CD4-positive, alpha-beta T cell treated with Interferon gamma for 1 hour (primary cell): Measurements from ENCODE around the gene B4GALT7.
"Not testable (repeated sequence)": the region's sequence is repeated elsewhere in the genome, so short reads cannot be mapped to it uniquely, and the experiment has no call there.

Experiments used
- DNase-seq: peaks from one replicate; pipeline ENCODE4 v3.0.0-alpha.2; 2020

B4GALT7 gene, protein sequence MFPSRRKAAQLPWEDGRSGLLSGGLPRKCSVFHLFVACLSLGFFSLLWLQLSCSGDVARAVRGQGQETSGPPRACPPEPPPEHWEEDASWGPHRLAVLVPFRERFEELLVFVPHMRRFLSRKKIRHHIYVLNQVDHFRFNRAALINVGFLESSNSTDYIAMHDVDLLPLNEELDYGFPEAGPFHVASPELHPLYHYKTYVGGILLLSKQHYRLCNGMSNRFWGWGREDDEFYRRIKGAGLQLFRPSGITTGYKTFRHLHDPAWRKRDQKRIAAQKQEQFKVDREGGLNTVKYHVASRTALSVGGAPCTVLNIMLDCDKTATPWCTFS

DNA sequence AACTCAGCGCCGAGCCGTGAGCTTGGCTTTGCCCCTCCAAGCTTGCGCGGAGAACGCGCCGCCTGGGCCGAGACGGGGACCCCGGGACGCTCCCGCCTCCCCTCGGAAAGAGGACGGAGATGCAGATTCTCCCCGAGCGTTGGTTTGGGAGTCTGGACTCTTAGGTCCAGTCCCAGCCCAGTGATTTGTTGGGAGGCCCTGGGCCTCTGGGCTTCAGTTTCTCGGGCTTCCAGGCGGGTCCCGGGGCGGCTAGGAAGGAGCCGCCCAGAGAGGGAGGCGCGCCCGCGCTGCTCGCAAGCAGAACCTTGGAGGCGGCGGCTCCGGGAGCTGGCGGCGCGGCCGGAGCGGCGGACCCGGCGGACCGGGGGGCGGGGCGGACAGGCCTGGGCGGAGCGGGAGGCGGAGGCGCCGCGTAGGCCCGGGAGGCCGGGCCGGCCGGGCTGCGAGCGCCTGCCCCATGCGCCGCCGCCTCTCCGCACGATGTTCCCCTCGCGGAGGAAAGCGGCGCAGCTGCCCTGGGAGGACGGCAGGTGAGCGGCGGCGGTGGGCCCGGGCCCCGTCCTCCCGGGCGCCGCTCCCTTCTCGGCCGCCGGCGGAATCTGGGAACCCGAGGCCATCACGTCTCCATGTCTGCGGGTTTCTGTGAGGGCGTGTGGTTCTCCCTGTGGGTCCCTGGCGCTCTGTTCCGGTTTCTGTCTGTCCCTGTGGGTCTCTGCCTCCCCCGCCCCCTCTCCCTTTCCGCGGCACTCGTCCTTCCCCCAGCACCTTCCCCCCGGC lies at the start of gene B4GALT7:
Gene B4GALT7 (plus strand): TSS at position 402 of the 777 bp plus-strand sequence. CDS start 79 bp downstream, at position 481.
- DNase-seq = peak; percentile 78

DNA sequence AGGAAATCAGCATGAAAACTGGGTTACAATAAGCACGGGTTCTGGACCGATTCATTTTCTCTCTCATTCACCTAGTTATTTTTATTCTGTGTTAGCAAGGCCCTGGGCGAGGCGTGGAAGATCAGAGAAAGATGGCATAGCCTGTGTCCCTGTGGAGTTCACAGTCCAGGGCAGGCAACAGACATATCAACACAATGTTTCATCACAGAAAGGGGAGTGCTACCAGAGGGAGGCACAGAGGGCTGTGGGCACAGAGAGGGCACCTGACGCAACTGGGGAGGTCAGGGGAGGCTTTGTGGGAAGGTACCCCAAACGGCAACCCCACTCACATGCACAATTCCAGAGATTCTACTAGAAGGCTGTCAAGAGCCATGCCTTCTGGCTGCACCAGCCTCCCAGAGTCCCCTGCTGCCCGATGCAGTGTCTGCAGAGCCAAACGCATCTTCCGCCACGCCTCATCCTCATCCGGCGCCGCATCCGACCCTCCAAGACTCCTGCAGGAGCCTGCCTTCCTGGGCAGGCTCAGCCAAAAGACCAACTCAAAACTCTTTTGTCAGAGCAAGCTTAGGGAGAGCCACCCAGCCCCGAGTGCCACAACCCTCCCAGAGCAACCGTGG lies 47.0 kb upstream of the B4GALT7 start:
- no peak for DNase-seq

DNA sequence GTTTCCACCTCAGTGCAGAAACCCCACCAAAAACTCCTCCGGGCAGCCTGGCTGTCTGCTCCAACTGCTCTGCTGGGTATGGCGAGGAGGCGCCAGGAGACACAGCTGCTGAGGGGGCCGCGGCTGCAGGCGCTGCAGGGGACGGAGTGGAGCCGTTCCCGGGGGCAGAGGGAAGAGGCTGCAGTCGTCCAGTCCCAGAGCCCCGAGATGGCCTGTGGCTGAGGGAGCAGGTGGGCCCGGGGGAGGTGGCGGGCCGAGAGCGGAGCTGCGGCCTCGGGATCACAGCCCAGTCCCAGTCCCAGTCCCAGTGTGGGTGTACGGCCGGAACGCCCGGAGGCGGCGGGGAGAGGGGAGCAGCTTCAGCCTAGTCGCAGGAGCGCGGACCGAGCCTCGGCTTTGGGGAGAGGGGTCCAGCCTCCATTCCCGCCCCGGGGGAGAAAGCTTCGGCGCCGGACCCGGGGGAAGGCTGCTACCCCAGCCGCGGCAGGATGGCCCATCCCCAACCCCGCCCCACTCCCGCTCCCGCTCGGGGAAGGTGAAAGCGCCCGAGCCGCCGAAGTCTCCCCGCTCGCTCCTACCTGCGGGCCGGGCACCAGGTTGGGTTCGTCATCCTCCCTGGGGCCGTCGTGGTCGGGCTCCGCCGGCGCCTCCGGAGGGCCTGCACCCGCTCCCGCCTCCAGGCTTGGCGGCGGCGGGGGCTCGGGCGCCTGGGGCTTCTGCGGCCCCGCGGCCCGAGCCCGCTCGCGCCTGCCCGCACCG lies 46.1 kb upstream of the B4GALT7 start:
- DNase-seq = no peak

DNA sequence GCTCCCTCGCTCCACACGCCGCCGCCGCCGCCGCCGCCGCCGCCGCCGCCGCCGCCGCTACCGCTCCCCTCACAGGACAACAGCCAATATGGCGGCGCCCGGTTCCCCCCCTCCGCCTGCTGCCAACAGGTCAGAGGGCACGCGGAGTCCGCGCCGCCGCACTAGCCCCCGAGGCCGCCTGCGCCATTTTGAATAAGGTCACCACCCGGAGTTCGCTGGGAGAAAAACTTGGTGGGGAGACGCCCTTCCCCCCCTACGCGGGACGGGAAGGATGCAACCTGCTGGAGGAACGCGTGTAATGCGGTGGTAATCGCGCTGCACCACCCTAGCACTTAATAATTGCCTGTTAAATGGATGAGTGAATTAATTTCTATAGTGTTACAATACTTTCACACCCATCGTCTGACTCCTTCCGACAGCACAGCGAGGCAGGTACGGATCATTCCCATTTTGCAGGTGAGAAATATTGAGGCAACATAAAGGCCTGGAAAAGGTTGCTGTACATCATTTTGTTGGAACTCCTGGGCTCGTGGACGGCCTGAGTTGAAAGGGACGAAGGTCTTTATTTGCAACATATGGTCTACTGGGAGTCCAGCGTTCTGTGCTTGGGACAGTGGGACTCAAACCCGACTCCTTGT lies 45.3 kb upstream of the B4GALT7 start, which contains the start of gene FAM193B:
Gene FAM193B (minus strand): TSS at position 90 of the 638 bp plus-strand sequence. CDS start 105 bp downstream, outside the sequence.
- DNase-seq = peak; percentile 93

DNA sequence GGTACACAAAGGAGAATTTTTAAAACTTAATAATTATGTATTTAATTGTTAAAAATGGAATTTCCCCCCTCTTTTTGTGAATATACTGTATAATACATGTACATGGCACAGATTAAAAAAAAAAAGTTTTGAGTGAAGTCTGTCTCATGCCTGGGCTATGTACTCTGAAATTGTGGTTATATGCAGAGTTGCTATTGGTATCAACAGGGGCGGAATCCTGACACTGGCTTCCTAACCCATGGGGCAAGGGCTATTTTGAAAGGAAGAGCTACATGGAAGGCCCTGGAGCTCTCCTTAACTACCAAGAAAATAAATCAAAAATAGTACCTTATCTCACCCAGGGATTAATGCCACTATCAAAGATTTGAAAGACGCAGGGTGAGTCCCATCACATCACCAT lies 44.7 kb upstream of the B4GALT7 start:
- DNase-seq = no peak

DNA sequence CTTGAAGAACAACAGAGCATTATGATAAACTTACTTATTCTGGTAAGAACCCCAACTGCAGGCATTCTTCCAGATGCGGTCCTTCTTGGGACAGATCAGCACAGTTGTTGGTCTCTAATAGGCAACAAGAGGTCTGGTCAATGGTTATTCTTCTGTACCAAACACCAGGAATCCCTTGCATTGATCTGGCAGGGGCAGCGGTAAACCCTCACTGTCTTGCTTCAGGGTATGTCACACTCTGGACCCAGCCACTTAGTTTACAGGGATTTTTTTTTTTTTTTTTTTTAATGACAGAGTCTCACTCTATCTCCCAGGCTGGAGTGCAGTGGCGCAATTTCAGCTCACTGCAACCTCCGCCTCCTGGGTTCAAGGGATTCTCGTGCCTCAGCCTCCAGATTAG lies 44.3 kb upstream of the B4GALT7 start:
- DNase-seq = no peak

DNA sequence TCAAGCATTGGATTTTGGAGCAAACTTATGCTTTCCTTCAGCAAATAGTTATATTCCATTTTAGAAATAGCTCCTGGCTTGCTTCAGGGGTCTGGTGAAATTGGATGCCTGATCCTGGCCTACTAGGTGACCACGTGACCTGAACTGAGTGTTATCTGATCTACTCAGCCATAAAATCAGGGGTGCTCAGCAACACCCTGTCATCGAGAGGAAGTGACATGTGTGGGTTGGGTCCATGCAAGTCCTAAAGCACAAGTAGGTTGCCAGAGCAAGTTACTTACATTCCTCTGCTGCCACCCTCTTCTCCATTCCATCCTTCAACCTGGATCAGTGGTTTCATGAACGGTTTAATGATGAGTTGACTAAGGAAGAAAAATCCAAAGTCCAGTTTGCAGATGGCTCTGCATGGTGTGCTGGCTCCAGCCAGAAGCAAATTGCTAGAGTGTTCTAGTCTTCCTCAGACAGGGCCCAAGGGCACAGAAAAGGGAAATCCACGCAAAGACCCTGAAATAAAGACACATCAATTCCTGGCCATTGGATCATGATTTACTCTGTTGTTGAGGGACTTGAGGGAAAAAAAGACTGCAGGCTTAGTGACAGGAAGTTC lies 42.8 kb upstream of the B4GALT7 start:
- no peak for DNase-seq

DNA sequence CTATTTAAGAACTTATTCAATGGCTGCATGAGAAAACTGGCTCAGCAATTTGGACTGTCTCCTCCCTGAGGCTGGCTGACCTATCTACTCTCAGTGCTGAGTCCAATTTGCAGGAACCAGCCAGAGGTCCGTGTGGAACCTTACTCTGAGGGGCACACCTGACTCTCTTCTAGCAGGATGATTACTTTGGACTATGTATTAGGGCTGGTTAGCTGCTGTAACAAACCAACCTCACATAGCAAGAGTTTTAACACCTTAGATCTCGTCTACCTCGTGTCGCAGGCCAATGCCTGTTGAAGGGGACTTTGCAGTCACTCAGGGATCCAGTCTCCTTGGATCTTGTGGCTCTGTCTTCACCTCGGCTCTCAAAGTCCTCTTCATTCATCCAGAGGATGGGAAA lies 42.1 kb upstream of the B4GALT7 start:
- no peak for DNase-seq

DNA sequence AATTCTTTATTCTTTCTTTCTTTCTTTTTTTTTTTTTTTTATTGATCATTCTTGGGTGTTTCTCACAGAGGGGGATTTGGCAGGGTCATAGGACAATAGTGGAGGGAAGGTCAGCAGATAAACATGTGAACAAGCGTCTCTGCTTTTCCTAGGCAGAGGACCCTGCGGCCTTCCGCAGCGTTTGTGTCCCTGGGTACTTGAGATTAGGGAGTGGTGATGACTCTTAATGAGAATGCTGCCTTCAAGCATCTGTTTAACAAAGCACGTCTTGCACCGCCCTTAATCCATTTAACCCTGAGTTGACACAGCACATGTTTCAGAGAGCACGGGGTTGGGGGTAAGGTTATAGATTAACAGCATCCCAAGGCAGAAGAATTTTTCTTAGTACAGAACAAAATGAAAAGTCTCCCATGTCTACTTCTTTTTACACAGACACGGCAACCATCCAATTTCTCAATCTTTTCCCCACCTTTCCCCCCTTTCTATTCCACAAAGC lies 40.4 kb upstream of the B4GALT7 start:
- not testable (repeated sequence) for DNase-seq

DNA sequence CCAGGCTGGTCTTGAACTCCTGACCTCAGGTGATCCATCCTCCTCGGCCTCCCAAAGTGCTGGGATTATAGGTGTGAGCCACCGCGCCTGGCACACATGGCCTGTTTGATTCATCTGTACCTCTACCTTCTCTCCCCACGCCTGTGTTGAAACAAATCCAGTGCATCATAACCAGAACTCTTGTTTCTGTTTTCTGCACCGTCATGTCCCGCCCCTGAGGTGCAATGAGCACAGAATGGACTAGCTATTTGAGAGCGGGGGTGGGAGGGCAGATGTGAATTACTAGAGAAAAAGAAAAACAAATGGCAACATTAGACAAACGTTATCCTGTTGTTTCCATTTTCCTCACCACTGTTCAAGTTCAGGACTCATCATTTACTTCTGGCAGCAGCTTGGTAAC lies 34.9 kb upstream of the B4GALT7 start:
- no peak for DNase-seq

DNA sequence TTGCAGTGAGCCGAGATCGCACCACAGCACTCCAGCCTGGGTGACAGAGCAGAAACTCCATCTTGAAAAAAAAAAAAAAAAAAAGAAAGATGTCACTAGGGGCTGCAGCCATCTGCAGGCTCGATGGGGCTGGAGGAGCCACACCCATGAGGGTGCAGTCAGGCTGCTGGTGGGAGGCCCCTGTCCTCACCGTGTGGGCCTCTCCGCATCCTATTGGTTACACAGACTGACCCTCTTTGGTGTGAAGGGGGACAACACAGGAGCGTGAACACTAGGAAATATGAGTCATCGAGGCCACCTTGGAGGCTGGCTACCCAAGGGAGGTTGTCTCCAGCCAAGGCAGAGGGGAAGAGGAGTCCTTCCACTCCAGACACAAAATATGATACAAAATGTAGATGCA lies 31.6 kb upstream of the B4GALT7 start:
- DNase-seq = no peak

DNA sequence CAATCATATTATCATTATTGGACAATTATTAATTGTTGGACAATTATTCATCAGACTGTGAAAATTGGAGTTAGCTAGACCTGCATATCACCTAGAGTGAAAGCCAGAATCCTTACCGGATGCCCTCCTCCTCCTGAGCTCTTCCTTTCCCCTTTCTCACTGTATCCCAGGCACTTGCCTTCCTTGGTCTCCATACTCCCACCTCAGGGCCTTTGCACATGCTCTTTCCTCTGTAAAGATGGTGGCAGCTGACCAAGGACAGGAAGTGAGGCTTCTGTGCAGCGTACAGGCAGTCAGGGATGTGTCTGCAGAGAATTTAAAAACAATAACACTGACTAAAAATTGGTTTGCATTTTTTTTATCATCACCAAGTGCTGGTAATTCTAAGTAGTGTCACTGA lies 30.0 kb upstream of the B4GALT7 start:
- no peak for DNase-seq

DNA sequence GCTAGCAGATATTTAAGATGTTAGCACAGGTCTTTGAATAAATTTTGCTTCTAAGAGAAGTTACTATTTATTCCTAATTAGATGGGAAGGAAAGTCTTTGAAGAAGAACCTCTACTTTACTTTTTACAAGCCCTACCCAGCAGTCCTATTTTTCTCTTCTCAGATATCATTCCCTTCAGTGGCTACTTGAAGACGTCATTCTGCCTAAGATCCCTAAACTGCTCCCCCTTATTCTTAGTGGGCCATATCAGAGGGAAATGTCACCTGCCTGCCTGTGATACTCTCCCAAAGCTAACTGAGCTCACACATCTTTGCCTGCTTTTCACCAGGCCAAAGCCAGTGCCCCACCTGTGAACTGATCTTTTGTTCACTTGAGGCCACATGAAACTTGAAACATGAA lies 24.4 kb upstream of the B4GALT7 start:
- DNase-seq = no peak

DNA sequence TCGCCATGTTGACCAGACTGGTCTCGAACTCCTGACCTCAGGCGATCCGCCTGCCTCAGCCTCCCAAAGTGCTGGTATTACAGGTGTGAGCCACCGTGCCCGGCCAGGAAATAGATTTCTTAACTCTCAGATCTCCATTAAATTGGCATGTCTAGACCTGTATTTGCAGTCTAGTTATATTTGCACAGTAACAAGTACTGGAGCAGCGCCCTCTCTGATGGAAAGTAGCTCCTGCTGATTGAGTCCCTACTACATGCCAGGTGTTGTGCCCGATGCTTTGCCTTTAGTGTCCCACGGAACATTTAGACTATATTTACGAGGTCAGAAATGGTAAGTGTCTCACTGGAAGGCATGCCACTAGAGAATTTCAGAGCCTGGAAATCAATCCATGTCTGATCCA lies 23.8 kb upstream of the B4GALT7 start:
- no peak for DNase-seq

DNA sequence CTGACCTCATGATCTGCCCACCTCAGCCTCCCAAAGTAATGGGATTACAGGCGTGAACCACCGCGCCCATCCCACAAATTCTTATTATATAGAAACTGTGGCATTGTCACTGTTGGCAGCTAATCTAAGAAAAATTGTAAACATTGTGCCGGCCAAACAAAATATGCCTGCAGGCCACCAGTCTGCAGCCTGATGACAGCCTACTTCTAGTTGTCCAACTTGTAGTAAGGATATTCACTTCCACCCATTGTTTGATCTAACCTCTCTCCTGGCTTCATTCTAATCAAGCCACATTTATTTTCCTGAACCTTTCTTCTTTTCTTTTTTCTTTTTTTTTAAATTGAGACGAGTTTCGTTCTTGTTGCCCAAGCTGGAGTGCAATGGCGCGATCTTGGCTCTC lies 21.6 kb upstream of the B4GALT7 start:
- no peak for DNase-seq

DNA sequence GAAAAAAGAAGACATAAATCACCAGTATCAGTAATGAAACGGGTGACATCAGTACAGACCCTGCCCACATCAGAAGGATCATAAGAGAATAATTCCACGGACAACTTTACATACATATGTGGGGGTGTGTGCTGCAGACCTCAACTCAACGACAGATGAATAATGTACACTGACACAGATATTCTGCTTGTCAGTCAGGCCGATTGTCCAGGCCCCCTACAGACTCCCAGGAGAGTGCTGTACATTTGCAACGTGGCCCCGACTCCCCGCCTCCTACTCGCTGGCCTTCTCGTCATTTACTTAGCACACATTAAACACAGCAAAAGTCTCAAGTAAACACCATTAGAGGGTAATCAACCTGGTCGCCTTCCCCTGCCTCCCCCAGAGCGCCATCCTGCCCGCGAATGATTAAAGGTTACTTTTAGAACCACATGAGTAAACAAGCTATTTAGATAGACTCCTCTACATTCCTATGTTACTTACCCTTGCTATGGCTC lies 11.5 kb upstream of the B4GALT7 start:
- DNase-seq = no peak

DNA sequence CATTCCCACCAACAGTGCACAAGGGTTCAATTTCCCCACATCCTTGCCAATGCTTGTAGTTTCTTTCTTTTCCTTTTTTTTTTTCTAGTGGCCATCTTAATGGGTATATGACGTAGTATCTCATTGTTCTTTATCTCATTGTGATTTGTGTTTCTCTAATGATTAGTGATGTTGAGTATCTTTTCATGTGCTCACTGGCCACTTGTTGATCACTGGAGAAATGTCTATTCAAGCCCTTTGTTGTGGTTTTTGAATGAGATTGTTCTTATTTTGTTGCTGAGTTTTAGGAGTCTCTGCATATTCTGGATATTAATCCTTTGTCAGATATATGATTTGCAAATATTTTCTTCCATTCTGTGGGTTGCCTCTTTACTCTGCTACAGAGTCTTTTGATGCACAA lies 9.5 kb upstream of the B4GALT7 start:
- no peak for DNase-seq

DNA sequence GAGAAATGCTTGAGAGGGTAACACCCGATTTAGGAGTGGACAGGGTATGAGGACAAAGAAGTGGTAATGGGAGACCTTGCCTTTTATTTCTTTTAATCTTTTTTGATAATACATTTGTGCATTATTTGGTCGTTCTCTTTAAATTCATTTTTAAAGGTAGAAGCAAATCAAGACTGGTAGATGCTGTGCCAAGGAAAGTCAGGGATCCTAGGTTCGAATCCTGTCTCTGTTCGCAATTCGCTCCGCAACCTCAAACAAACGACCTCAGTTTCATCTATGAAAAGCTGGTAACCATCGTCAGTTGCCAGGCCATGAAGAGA lies 8.3 kb upstream of the B4GALT7 start:
- DNase-seq = no peak

DNA sequence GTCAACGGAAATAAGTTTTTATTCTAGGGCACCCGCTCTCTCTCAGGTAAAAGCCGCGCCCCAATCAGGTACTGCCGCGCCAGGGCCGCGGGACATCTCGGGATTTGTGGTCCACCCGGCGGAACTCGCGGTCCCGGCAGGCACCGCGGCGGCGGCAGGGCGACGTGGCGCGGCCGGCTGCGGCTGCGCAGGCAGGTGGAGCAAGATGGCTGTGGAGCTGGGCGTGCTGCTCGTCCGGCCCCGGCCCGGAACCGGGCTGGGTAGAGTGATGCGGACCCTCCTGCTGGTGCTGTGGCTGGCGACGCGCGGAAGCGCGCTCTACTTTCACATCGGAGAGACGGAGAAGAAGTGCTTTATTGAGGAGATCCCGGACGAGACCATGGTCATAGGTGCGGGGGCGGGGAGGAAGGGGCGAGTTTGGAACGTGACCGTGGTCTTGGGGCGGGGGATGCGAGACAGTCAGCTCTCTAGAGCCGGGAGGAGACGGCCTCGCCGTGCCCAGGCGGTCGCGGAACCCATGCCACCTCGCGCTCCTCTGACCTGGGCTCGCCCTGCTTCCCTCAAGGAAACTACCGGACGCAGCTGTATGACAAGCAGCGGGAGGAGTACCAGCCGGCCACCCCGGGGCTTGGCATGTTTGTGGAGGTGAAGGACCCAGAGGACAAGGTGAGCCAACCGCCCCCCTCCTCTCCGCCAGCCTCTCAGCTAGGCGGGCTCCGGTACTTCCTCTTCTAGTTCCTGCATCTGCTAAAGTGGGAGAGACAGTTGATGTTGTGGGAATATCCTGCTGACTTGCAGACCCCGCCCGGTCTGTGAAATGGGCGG lies 7.7 kb upstream of the B4GALT7 start, which contains the start of gene TMED9:
Gene TMED9 (plus strand): TSS at position 194 of the 825 bp plus-strand sequence. CDS start 12 bp downstream, at position 206.
- DNase-seq = peak; percentile 88

DNA sequence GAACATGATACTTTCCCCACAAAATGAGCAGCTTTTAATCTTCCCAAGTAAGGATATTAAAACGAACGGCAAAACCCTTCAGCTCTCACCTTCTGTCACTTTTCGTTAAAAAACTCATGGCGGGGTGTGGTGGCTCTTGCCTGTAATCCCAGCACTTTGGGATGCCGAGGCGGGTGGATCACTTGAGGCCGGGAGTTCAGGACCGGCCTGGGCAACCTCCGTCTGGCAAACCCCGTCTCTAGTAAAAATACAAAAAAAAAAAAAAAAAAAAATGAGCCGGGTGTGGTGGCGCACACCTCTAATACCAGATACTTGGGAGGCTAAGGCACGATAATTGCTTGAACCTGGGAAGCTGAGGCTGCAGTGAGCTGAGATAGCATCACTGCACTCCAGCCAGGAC lies 7.0 kb upstream of the B4GALT7 start:
- no peak for DNase-seq

DNA sequence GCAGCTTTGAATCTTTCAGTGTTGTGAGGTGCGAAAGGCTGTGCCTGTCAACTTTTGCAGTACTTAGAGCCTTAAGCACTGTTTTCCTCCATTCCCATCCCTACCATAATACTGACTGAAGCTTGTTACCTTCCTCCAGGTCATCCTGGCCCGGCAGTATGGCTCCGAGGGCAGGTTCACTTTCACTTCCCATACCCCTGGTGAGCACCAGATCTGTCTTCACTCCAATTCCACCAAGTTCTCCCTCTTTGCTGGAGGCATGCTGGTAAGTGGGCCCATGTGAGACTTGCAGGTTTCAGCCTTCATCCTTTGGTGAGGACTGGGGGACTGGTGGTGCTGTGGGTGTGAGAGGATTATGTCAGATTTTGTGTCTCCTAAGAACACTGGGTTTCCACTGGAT lies 6.4 kb upstream of the B4GALT7 start:
- DNase-seq = no peak
